Mucosa of rectum (tissue), 2 donors: Measurements from ENCODE around the gene ZNF385B.

ENCODE experiments used
- H3K27ac ChIP-seq, 2 donors: one replicate each; pipeline ENCODE4 v1.7.0; 2013; ENCODE audit warnings: inconsistent platforms in 2 of 2, low read depth in 2 of 2, low read length in 2 of 2
- H3K27me3 ChIP-seq, 2 donors: one replicate each; pipeline ENCODE4 v1.7.0; 2013; ENCODE audit warnings: low read length in 2 of 2; ENCODE audit not compliant: control insufficient read depth in 2 of 2, insufficient read depth in 2 of 2
- H3K36me3 ChIP-seq, 2 donors: one replicate each; pipeline ENCODE4 v1.7.0; 2013; ENCODE audit warnings: low read length in 2 of 2; ENCODE audit not compliant: control insufficient read depth in 2 of 2, insufficient read depth in 2 of 2
- H3K4me1 ChIP-seq, 2 donors: one replicate each; pipeline ENCODE4 v1.7.0; 2013; ENCODE audit warnings: low read length in 2 of 2, mild to moderate bottlenecking in 1 of 2; ENCODE audit not compliant: control insufficient read depth in 2 of 2, insufficient read depth in 2 of 2
- H3K4me3 ChIP-seq, 2 donors: one replicate each; pipeline ENCODE4 v1.7.0; 2013; ENCODE audit warnings: low read length in 2 of 2
- H3K9ac ChIP-seq, 2 donors: one replicate each; pipeline ENCODE4 v1.7.0; 2013; ENCODE audit warnings: low read length in 2 of 2, low read depth in 1 of 2, mild to moderate bottlenecking in 1 of 2
- H3K9me3 ChIP-seq, 2 donors: one replicate each; pipeline ENCODE4 v1.7.0; 2013; ENCODE audit warnings: low read length in 2 of 2; ENCODE audit not compliant: control insufficient read depth in 2 of 2
- donor health status: healthy.
- donor health status: Normal muscosa, but diverticular disease.

The ZNF385B gene

DNA sequence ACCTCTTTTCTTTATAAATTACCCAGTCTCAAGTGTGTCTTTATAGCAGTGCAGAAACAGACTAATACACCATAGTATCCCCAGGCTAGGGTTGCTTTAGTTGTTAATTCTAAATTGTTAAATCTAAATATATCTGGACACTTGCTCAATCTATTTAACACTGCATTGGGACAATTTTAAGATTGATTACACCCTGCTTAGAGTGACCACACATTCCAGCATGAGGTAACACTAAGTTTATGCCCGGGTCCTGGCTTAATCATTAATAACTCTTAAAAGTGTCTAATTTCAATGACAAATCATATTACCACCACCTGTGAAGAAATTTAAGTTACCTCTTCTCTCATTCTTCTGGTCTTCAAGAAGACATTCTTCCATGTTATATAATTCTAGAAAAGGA lies 131.4 kb downstream of the ZNF385B start:
- no peaks in the 10 kb centered on the region for H3K9me3 ChIP-seq
- H3K27ac ChIP-seq, result no peak overlapping the region
- H3K36me3 ChIP-seq, result no peaks in the 10 kb centered on the region
- no peak overlapping the region for H3K9ac ChIP-seq
- no peak overlapping the region for H3K4me3 ChIP-seq
- no peaks in the 10 kb centered on the region for H3K27me3 ChIP-seq
- no peaks in the 10 kb centered on the region for H3K4me1 ChIP-seq

DNA sequence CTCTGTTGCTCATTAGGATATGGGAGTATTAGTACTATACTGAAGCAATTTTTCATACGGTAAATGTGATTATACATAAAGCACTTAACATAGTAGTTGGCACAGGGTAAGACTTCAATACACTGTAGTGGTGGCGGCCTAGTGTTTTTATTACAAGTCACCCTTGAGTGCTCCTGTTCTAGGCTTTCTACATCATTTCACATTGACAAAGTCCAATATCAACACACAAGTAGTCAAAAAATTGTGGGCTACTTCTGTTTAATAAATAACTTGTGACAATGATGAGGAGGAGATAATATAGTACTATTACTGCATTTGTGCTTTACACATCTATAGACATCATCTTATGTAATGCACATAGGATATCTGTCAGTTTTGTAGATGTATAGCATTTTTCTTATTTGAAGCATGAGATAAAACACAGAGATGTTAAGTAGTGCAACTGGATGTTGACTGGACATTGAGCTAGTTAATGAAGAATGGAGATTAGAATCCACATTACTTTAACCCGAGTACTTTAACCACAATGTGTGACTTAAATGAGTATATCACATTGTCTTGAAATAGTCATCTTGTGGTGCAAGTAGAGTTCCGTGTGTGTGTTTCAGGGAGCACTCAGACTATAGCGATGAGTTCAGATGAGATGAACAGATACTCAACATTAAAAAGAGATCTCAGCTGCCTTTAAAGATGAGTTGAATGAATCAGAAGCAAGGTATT lies 134.8 kb downstream of the ZNF385B start:
- Histone ChIP-seq H3K27ac (no peak overlapping the region), H3K36me3 (no peaks in the 10 kb centered on the region), H3K9me3 (no peaks in the 10 kb centered on the region), H3K4me3 (no peak overlapping the region), H3K27me3 (no peaks in the 10 kb centered on the region), H3K4me1 (no peaks in the 10 kb centered on the region), H3K9ac (no peak overlapping the region)

DNA sequence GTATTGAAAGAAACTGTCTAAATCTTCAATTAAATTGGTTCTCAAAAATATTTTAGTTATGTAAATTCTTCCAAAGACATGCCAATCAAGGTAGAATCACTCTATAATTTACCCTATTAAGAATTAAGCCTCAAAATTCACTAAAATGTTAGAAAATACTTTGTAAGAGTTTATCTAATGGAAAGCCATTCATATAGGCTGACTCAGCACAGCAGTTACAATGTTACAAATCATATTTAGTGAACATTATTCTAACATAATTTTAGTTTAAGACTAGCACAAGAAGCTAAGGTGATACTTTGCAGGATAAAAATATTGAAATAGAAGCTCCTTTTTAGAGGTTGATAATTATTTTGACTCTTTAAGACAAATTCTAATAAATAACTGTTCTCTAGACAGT lies 137.0 kb downstream of the ZNF385B start:
- H3K4me1 ChIP-seq, result no peaks in the 10 kb centered on the region
- H3K9ac ChIP-seq, result no peak overlapping the region
- no peaks in the 10 kb centered on the region for H3K9me3 ChIP-seq
- H3K36me3 ChIP-seq, result no peaks in the 10 kb centered on the region
- H3K27ac ChIP-seq, result no peak overlapping the region
- no peaks in the 10 kb centered on the region for H3K27me3 ChIP-seq
- no peak overlapping the region for H3K4me3 ChIP-seq

DNA sequence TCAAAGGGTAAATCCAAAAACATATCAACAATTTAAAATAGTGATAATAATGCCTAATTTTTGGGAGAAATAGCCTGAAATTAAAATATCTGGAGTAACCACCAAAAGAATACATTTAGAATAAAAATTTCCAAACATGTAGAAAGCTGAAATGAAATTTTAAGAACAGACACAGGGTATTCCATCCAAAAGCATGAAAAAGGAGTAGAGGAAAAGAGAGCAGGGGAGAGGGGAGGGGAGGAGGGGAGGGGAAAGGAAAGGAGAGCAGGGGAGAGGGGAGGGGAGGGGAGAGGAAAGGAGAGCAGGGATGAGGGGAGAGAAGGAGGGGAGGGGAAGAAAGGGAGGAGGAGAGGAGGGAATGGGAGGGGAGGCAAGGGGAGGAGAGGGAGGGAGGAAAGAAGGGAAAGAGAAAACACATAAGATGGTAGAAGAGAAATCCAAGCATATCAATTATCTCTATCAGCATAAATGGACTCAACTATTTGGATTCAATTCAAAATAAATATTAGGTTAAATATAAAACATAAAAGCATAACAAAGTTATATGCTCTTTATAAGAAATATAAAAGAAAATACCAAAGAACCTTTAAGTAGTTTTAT lies 141.1 kb downstream of the ZNF385B start:
- Histone ChIP-seq H3K4me1 (no peaks in the 10 kb centered on the region), H3K4me3 (no peak overlapping the region), H3K27me3 (no peaks in the 10 kb centered on the region)

DNA sequence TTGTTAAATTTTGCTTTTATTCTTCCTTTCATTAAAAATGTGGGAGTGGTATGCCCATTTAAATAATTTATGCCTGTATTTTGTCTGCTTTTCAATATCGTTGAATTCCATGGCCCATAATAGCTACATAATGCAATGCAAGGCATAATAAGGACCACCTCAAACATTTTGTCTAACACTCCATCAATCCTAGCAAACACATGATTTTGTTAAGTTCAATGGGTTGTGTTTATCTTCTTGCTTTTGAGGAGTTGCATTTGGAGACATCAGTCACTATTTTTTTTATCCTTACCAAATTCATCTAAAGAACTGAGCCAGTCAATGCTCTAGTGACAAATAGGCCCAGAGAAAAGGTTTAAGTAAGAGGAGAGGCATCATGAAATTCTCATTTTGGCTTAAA lies 145.5 kb downstream of the ZNF385B start:
- Histone ChIP-seq H3K27me3 (no peaks in the 10 kb centered on the region), H3K9me3 (no peaks in the 10 kb centered on the region), H3K27ac (no peak overlapping the region), H3K4me3 (no peak overlapping the region), H3K9ac (no peak overlapping the region), H3K36me3 (no peaks in the 10 kb centered on the region), H3K4me1 (no peaks in the 10 kb centered on the region)

More for the DNA sequence above, 141.1 kb downstream of the ZNF385B start:
- H3K9me3 ChIP-seq, result no peaks in the 10 kb centered on the region
- no peaks in the 10 kb centered on the region for H3K36me3 ChIP-seq
- H3K9ac ChIP-seq, result no peak overlapping the region
- no peak overlapping the region for H3K27ac ChIP-seq

DNA sequence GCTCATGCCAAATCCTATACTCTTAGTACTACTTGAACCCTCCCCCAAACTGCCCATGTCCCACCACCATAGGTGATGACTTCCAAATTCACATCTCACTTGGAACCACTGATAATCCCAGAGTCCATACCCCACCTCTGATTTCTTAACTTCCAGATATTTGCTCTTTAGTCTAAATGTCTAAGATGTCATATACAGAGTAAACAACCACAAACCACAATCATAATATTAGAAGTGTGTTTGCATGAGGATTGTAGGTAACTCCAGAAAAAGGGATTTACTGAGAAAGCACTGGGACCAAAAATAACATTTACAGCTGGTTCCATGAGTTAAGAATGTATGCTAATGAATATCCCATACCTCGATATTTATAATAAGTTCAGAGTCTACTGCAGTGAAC lies 146.2 kb downstream of the ZNF385B start:
- Histone ChIP-seq H3K27me3 (no peaks in the 10 kb centered on the region), H3K4me1 (no peaks in the 10 kb centered on the region), H3K4me3 (no peak overlapping the region), H3K36me3 (no peaks in the 10 kb centered on the region), H3K9me3 (no peaks in the 10 kb centered on the region), H3K27ac (no peak overlapping the region), H3K9ac (no peak overlapping the region)

DNA sequence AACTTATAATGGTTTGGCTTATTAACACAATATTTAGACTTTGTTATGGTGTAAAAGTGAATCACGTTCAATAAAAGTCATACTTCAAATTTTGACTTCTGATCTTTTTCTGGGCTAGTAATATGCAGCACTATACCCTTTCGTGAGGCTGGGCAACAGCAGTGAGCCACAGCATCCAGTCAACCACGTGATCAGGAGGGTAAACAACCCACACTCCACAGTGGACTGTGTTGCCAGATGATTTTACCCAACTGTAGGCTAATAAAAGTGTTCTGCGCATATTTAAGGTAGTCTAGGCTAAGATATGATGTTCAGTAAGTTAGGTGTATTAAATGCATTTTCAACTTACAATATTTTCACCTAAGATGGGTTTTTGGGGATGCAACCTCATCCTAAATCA lies 148.6 kb downstream of the ZNF385B start:
- H3K27me3 ChIP-seq, result no peaks in the 10 kb centered on the region
- H3K9ac ChIP-seq, result no peak overlapping the region
- H3K4me1 ChIP-seq, result no peaks in the 10 kb centered on the region
- no peaks in the 10 kb centered on the region for H3K9me3 ChIP-seq
- no peak overlapping the region for H3K27ac ChIP-seq
- H3K36me3 ChIP-seq, result no peaks in the 10 kb centered on the region
- H3K4me3 ChIP-seq, result no peak overlapping the region

DNA sequence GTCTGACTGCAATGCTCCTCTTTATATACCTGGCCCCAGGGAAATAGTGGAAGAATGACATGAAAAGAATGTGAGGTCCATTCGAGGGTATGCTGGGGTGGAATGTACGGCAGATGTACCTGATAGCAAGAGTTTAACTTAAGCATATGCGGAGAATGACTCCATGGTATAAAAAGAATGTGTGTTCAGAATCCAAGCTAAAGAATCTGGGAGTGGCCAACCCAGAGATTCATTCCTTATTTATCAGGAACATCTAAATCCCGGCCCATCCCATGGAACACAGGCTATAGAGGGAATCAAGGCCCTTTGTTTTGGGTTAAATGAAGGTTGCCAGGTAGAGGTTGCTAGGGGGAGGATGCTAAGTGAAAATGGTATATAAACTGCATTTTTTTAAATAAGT lies 150.0 kb downstream of the ZNF385B start:
- H3K36me3 ChIP-seq, result no peaks in the 10 kb centered on the region
- H3K27ac ChIP-seq, result no peak overlapping the region
- no peaks in the 10 kb centered on the region for H3K4me1 ChIP-seq
- no peak overlapping the region for H3K9ac ChIP-seq
- no peaks in the 10 kb centered on the region for H3K27me3 ChIP-seq
- H3K9me3 ChIP-seq, result no peaks in the 10 kb centered on the region
- no peak overlapping the region for H3K4me3 ChIP-seq

DNA sequence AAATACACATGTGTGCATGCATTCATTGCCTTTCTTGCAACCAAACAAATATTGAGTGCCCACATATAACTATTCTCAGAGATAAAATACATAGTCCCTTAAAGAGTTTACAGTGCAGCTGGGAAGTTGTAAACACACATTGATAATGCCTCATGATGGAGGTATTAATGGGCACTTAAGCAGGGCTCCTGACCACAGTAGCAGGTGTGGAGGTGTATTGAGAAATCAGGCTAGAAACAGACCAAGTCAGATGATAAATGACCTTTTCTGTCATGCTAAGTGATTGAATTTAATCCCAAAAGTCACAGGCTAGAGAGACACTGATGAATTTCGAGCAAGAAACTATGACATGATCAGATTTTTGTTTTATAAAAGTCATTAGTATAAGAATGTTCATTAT lies 157.7 kb downstream of the ZNF385B start:
- no peak overlapping the region for H3K27ac ChIP-seq
- no peak overlapping the region for H3K4me3 ChIP-seq
- no peaks in the 10 kb centered on the region for H3K27me3 ChIP-seq
- no peak overlapping the region for H3K9ac ChIP-seq
- no peaks in the 10 kb centered on the region for H3K4me1 ChIP-seq
- H3K36me3 ChIP-seq, result no peaks in the 10 kb centered on the region
- H3K9me3 ChIP-seq, result no peaks in the 10 kb centered on the region

DNA sequence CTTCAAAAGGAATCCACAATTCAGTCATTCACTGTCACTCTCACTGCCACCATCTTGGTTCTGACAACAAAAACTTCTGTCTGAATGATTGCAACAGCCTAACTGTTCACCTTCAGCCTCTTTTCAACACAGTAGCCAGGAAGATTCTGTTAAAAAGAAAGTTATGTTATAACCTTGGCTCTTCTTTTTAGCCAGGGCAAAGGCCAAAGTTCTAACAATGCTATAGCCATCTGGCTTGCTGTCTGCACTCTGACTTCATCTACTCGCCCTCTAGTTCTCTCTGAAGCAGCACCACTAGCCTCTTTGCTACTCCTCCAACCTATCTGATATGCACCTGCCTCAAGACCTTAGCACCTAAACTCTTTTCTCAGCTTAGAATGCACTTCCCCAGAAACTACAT lies 158.5 kb downstream of the ZNF385B start:
- H3K4me3 ChIP-seq, result no peak overlapping the region
- H3K9ac ChIP-seq, result no peak overlapping the region
- no peaks in the 10 kb centered on the region for H3K27me3 ChIP-seq
- no peaks in the 10 kb centered on the region for H3K9me3 ChIP-seq
- no peaks in the 10 kb centered on the region for H3K4me1 ChIP-seq
- H3K27ac ChIP-seq, result no peak overlapping the region
- no peaks in the 10 kb centered on the region for H3K36me3 ChIP-seq
